ENCODE data around the gene ZNF710. TPM values are rescaled to one million over a fixed set of nuclear protein-coding genes. Genes with fewer than 3 reads are reported as not detected.
A peak's percentile ranks its signal among the peaks of the same experiment; 100 is the strongest.

ZNF710 gene
- total and polyA plus RNA-seq, 2 experiments from 2014 or later, result 15.9 to 18.2 TPM

GRCh38 chr15:90065682-90066049, 64.5 kb downstream of the ZNF710 start:
- Mint-ChIP-seq H3K27me3 (ENCODE audit: insufficient read depth, low read depth, poor library complexity) (peaks cover 19% of the 10 kb centered on the region), H3K9me3 (no peaks in the 10 kb centered on the region), H3K27ac (no peak overlapping the region), H3K36me3 (ENCODE audit: low read depth) (peaks cover 6% of the 10 kb centered on the region; the same call in 2 of the 3 replicates), H3K4me1 (peaks cover 38% of the 10 kb centered on the region), H3K4me3 (no peak overlapping the region)
- no peak for TF ChIP-seq POLR2AphosphoS5 (IDR thresholded peaks at IDR 0.05; ENCODE audit: low read depth)
- TF ChIP-seq EZH2phosphoT487 (IDR thresholded peaks at IDR 0.05; ENCODE audit: unreplicated experiment), result no peak
- TF ChIP-seq EZH2 (IDR thresholded peaks at IDR 0.05; ENCODE audit: low read depth, unreplicated experiment), result no peak
- no peak for TF ChIP-seq STAT1 (IDR thresholded peaks at IDR 0.05; ENCODE audit: unreplicated experiment)
- no peak for TF ChIP-seq NANOG (IDR thresholded peaks at IDR 0.05; ENCODE audit: borderline replicate concordance)
- TF ChIP-seq REST (IDR thresholded peaks at IDR 0.05; ENCODE audit: unreplicated experiment), result no peak
- TF ChIP-seq ZNF462 (CRISPR knock-in tag; IDR thresholded peaks at IDR 0.05), result no peak
- TF ChIP-seq ZNF114 (CRISPR knock-in tag; IDR thresholded peaks at IDR 0.05), result no peak
- no peak for TF ChIP-seq ZNF331 (CRISPR knock-in tag; IDR thresholded peaks at IDR 0.05; ENCODE audit: low read depth)
- TF ChIP-seq JUNB (IDR thresholded peaks at IDR 0.05; ENCODE audit: unreplicated experiment), result no peak
- TF ChIP-seq CREB1 (CRISPR knock-in tag; IDR thresholded peaks at IDR 0.05; ENCODE audit: low read depth), result no peak
- TF ChIP-seq, protein P1, sequence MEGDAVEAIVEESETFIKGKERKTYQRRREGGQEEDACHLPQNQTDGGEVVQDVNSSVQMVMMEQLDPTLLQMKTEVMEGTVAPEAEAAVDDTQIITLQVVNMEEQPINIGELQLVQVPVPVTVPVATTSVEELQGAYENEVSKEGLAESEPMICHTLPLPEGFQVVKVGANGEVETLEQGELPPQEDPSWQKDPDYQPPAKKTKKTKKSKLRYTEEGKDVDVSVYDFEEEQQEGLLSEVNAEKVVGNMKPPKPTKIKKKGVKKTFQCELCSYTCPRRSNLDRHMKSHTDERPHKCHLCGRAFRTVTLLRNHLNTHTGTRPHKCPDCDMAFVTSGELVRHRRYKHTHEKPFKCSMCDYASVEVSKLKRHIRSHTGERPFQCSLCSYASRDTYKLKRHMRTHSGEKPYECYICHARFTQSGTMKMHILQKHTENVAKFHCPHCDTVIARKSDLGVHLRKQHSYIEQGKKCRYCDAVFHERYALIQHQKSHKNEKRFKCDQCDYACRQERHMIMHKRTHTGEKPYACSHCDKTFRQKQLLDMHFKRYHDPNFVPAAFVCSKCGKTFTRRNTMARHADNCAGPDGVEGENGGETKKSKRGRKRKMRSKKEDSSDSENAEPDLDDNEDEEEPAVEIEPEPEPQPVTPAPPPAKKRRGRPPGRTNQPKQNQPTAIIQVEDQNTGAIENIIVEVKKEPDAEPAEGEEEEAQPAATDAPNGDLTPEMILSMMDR (conservative IDR thresholded peaks at IDR 0.05; ENCODE audit: low read depth in 2 of 2), result no peak
- TF ChIP-seq, protein P2, sequence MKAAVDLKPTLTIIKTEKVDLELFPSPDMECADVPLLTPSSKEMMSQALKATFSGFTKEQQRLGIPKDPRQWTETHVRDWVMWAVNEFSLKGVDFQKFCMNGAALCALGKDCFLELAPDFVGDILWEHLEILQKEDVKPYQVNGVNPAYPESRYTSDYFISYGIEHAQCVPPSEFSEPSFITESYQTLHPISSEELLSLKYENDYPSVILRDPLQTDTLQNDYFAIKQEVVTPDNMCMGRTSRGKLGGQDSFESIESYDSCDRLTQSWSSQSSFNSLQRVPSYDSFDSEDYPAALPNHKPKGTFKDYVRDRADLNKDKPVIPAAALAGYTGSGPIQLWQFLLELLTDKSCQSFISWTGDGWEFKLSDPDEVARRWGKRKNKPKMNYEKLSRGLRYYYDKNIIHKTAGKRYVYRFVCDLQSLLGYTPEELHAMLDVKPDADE (IDR thresholded peaks at IDR 0.05), result no peak
- no peaks in the 10 kb centered on the region for H3K36me3 ChIP-seq (ENCODE audit: insufficient read depth)
- no peak overlapping the region for H2AFZ ChIP-seq
- ATAC-seq (no peak), DNase-seq (ENCODE audit: low spot score) (no peak)
- 0 out of 2 replicates have a peak, but pooled peaks cover 4% of the 10 kb centered on the region for H3K79me2 ChIP-seq (replicated peaks; ENCODE audit: insufficient read depth)
- H3K27me3 ChIP-seq (ENCODE audit: insufficient read depth), result no peaks in the 10 kb centered on the region
- H3K4me2 ChIP-seq, result peak overlapping the region; percentile 26; the same call in 1 of the 2 replicates
- H4K20me1 ChIP-seq (replicated peaks; ENCODE audit: insufficient read depth), result no peaks in the 10 kb centered on the region; the same call in 1 of the 2 replicates
- no peak overlapping the region for H3K4me3 ChIP-seq
- peaks cover 37% of the 10 kb centered on the region for H3K4me1 ChIP-seq (ENCODE audit: insufficient read depth)
- no peak overlapping the region for H3K27ac ChIP-seq (ENCODE audit: low read depth)
- 0 out of 2 replicates have a peak, but pooled peaks cover 9% of the 10 kb centered on the region for H3F3A ChIP-seq (replicated peaks; ENCODE audit: low read depth)
- H3K9me2 ChIP-seq (ENCODE audit: insufficient read depth), result no peaks in the 10 kb centered on the region
